H1 (cell line): ENCODE results near the gene CHCHD6.

Experiments used
- CHD1 ChIP-seq: IDR thresholded peaks from 2 replicates; pipeline ENCODE4 v1.6.1; 2012; ENCODE audit warnings: low read depth, low read length, improper control_type of control experiment
- EP300 ChIP-seq, 2 experiments: IDR thresholded peaks; 1 replicate in 1 of 2; 2 replicates in 1 of 2; pipeline ENCODE4 v1.6.1; 2011 to 2012; ENCODE audit warnings: low read depth in 2 of 2, low read length in 2 of 2, mild to moderate bottlenecking in 2 of 2, borderline replicate concordance in 1 of 2, inconsistent platforms in 1 of 2, moderate library complexity in 1 of 2
- HDAC6 ChIP-seq: IDR thresholded peaks from one replicate; pipeline ENCODE4 v1.7.1; 2012; ENCODE audit warnings: low read depth, mild to moderate bottlenecking, inconsistent platforms, low read length, moderate library complexity
- KDM1A ChIP-seq: fragments of 200-600, 300-600 bp; sonication (generic); IDR thresholded peaks from 2 replicates; pipeline ENCODE4 v1.7.1; 2016; ENCODE audit warnings: mild to moderate bottlenecking, low read length, borderline replicate concordance
- TAF1 ChIP-seq: IDR thresholded peaks from 2 replicates; pipeline ENCODE4 v1.6.1; 2011; ENCODE audit warnings: mild to moderate bottlenecking, low read depth, low read length
- TBP ChIP-seq: IDR thresholded peaks from 2 replicates; pipeline ENCODE4 v1.6.1; 2011; ENCODE audit warnings: low read depth, low read length, improper control_type of control experiment
- TF ChIP-seq, protein P1 (sequence below): IDR thresholded peaks from 2 replicates; pipeline ENCODE4 v1.6.1; 2012; ENCODE audit warnings: inconsistent platforms
- TF ChIP-seq, protein P2 (sequence below): IDR thresholded peaks from 2 replicates; pipeline ENCODE4 v1.6.1; 2011; ENCODE audit warnings: low read length, improper control_type of control experiment
- TF ChIP-seq, protein P3 (sequence below), 3 experiments: IDR thresholded peaks; 1 replicate in 2 of 3; 2 replicates in 1 of 3; pipeline versions ENCODE4 v1.5.1 to v1.6.1; 2011; ENCODE audit warnings: low read length in 3 of 3, mild to moderate bottlenecking in 3 of 3, inconsistent platforms in 2 of 3, low read depth in 1 of 3, moderate library complexity in 1 of 3; ENCODE audit not compliant: insufficient read depth in 1 of 3; ENCODE audit errors: control extremely low read depth in 1 of 3

GRCh38 chr3:126827121-126827520 lies 123.1 kb downstream of the CHCHD6 start:
- TF ChIP-seq, protein P1, sequence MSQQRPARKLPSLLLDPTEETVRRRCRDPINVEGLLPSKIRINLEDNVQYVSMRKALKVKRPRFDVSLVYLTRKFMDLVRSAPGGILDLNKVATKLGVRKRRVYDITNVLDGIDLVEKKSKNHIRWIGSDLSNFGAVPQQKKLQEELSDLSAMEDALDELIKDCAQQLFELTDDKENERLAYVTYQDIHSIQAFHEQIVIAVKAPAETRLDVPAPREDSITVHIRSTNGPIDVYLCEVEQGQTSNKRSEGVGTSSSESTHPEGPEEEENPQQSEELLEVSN: no peak
- TF ChIP-seq, protein P2, sequence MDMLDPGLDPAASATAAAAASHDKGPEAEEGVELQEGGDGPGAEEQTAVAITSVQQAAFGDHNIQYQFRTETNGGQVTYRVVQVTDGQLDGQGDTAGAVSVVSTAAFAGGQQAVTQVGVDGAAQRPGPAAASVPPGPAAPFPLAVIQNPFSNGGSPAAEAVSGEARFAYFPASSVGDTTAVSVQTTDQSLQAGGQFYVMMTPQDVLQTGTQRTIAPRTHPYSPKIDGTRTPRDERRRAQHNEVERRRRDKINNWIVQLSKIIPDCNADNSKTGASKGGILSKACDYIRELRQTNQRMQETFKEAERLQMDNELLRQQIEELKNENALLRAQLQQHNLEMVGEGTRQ: no peak
- TF ChIP-seq, protein P3, sequence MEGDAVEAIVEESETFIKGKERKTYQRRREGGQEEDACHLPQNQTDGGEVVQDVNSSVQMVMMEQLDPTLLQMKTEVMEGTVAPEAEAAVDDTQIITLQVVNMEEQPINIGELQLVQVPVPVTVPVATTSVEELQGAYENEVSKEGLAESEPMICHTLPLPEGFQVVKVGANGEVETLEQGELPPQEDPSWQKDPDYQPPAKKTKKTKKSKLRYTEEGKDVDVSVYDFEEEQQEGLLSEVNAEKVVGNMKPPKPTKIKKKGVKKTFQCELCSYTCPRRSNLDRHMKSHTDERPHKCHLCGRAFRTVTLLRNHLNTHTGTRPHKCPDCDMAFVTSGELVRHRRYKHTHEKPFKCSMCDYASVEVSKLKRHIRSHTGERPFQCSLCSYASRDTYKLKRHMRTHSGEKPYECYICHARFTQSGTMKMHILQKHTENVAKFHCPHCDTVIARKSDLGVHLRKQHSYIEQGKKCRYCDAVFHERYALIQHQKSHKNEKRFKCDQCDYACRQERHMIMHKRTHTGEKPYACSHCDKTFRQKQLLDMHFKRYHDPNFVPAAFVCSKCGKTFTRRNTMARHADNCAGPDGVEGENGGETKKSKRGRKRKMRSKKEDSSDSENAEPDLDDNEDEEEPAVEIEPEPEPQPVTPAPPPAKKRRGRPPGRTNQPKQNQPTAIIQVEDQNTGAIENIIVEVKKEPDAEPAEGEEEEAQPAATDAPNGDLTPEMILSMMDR (IDR thresholded peaks at IDR 0.05; ENCODE audit: control extremely low read depth in 1 of 3, insufficient read depth in 1 of 3, low read depth in 1 of 3, low read length in 3 of 3): no peak
- TF ChIP-seq HDAC6: no peak
- no peak for TF ChIP-seq CHD1
- no peak for TF ChIP-seq EP300 (IDR thresholded peaks at IDR 0.05; ENCODE audit: borderline replicate concordance in 1 of 2, low read depth in 2 of 2, low read length in 2 of 2)
- no peak for TF ChIP-seq TAF1
- no peak for TF ChIP-seq KDM1A
- no peak for TF ChIP-seq TBP
